Nephron (organoid): Measurements from ENCODE around the gene PTPRT.

Experiments used
- H3K27ac Mint-ChIP-seq, 3 experiments: 2 replicates each; pipeline ENCODE4 v1.8.0; 2020; ENCODE audit warnings: mixed read lengths in 3 of 3, mild to moderate bottlenecking in 2 of 3, moderate library complexity in 1 of 3
- H3K27me3 Mint-ChIP-seq: 2 replicates; pipeline ENCODE4 v1.8.0; 2021; ENCODE audit warnings: low read depth, mild to moderate bottlenecking, moderate library complexity, mixed read lengths
- H3K36me3 Mint-ChIP-seq: 2 replicates; pipeline ENCODE4 v1.8.0; 2020; ENCODE audit warnings: low read depth, mixed read lengths
- H3K4me1 Mint-ChIP-seq: 2 replicates; pipeline ENCODE4 v1.8.0; 2020; ENCODE audit warnings: mixed read lengths
- H3K4me3 Mint-ChIP-seq, 3 experiments: 2 replicates each; pipeline ENCODE4 v1.8.0; 2020; ENCODE audit warnings: mild to moderate bottlenecking in 3 of 3, mixed read lengths in 3 of 3, moderate library complexity in 2 of 3
- H3K9me3 Mint-ChIP-seq: 2 replicates; pipeline ENCODE4 v1.8.0; 2020; ENCODE audit warnings: mixed read lengths
- CTCF ChIP-seq, 3 experiments: fragments of 200-600 bp; sonication (generic); IDR thresholded peaks; one replicate each; pipeline ENCODE4 v1.5.0; 2021; ENCODE audit warnings: antibody characterized with exemption in 3 of 3; ENCODE audit not compliant: unreplicated experiment in 3 of 3

Gene PTPRT

DNA sequence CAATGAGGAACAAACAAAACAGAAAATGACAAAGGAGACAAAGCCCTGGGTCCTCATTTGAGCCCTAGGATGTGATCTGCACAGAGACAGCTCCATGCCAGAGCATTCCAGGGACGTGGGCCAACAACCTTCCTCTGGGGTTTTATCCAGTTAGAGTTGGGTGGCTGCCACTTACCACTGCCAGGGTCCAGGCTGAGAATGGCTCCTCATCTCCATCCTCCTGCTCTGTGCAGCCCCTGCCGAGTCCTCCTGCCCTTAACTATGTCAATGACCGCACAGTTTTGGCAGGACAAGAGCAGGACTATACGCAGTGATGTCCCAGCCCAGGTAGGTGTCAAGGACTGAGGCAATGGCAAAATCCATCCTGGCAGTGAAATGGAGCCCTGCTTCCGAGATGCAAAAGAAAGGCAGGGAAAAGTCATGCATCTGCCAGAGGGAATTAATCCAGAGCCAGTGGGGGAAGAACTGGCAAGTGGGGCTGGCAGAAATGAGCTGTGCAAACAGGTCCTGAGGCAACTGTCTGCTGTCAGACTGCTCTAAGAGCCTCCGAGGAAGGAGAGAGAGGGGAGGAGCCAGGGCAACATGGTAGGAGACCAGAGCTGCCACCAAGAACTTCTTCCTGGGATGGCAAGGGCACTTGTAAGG lies 449.4 kb downstream of the PTPRT start:
- Mint-ChIP-seq H3K27ac (no peak overlapping the region), H3K36me3 (no peaks in the 10 kb centered on the region), H3K9me3 (peaks cover 10% of the 10 kb centered on the region), H3K4me3 (no peak overlapping the region), H3K27me3 (peaks cover 28% of the 10 kb centered on the region), H3K4me1 (peaks cover 10% of the 10 kb centered on the region)
- no peak for TF ChIP-seq CTCF (IDR thresholded peaks at IDR 0.05; ENCODE audit: unreplicated experiment in 3 of 3)

DNA sequence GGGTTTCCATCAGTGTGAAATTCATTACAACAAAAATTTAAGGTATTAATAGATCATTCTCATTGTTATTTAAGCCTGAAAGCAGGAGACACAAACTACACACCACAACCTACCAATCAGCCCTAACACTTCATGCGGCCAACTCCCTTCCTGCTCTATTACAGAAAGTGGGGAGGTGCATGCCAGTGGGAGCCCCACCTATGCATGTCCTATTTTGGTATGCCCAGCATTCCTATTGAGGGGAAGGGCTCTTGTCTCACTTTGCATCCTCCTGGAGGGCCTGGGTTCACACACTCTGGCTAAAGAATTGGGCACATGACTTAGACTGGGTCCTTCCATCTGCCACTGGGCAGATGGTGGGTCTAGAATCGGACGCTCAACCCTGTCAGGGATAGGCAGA lies 450.0 kb downstream of the PTPRT start:
- peaks cover 14% of the 10 kb centered on the region for H3K4me1 Mint-ChIP-seq
- H3K9me3 Mint-ChIP-seq, result peaks cover 10% of the 10 kb centered on the region
- no peak for TF ChIP-seq CTCF (IDR thresholded peaks at IDR 0.05; ENCODE audit: unreplicated experiment in 3 of 3)
- no peak overlapping the region for H3K4me3 Mint-ChIP-seq
- H3K27ac Mint-ChIP-seq, result no peak overlapping the region
- H3K27me3 Mint-ChIP-seq, result peaks cover 31% of the 10 kb centered on the region
- H3K36me3 Mint-ChIP-seq, result no peaks in the 10 kb centered on the region

- Mint-ChIP-seq H3K27ac (no peak overlapping the region), H3K4me1 (peaks cover 7% of the 10 kb centered on the region), H3K27me3 (peaks cover 37% of the 10 kb centered on the region), H3K36me3 (no peaks in the 10 kb centered on the region), H3K9me3 (peaks cover 2% of the 10 kb centered on the region), H3K4me3 (no peak overlapping the region)
- TF ChIP-seq CTCF (IDR thresholded peaks at IDR 0.05; ENCODE audit: unreplicated experiment in 3 of 3), result no peak
These were observed 454.2 kb downstream of the PTPRT start for GRCh38 chr20:42735539-42735938.

DNA sequence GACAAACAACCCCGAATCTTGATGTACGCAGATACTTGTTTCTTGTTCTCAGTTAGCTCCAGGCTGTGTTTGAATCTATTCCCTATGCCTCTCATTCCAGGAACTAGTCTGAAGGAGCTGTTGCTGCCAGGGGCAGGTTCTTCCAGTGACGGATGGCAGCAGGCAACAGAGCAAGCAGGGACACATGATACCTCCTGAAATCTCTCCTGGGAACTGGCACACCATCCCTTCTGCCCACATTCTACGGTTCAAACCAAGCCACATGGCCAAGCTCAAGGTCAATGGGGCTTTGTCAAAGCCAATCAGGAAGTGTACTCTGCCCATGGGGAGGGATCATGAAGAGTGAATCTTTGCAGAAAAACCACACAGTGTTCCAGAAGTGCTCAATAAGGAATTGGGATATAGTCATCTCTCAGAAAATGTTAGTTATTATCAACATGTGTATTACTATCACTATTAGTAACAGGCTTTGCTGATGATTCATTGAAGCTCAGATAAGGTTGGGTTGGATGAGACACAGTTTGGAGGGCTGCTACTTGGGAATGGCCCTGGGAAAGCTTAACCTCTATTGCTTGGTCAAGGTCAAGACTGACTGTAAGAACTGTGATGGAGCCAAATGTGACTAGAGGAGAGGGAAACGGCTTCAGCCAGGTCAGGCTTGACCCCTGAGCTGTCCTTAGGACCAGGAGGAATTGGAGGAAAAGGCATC lies 454.9 kb downstream of the PTPRT start:
- no peak overlapping the region for H3K27ac Mint-ChIP-seq
- H3K27me3 Mint-ChIP-seq, result peaks cover 36% of the 10 kb centered on the region
- peaks cover 6% of the 10 kb centered on the region for H3K4me1 Mint-ChIP-seq
- TF ChIP-seq CTCF (IDR thresholded peaks at IDR 0.05; ENCODE audit: unreplicated experiment in 3 of 3), result no peak
- H3K36me3 Mint-ChIP-seq, result no peaks in the 10 kb centered on the region
- peaks cover 2% of the 10 kb centered on the region for H3K9me3 Mint-ChIP-seq
- H3K4me3 Mint-ChIP-seq, result no peak overlapping the region

DNA sequence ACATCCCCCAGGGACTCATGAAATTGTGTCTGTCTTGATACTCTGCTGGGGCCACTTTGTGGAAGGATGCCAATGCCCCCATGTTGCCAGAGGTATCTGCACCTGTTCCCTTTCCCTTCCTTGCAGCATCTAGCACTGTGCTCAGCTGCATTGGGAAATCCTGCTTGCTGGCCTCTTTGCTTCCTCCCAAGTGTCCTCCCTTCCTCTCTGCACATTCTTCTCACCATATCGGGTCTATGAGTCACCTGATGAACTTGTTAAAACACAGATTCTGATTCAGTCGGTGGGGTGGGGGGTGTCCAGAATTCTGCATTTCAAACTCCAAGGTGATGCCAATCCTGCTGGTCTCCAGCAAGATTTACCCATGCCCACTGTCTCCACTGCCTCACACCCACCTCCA lies 467.8 kb downstream of the PTPRT start:
- no peak for TF ChIP-seq CTCF (IDR thresholded peaks at IDR 0.05; ENCODE audit: unreplicated experiment in 3 of 3)
- H3K27ac Mint-ChIP-seq, result no peak overlapping the region
- H3K9me3 Mint-ChIP-seq, result no peaks in the 10 kb centered on the region

More for the DNA sequence above, 467.8 kb downstream of the PTPRT start:
- H3K36me3 Mint-ChIP-seq, result no peaks in the 10 kb centered on the region
- H3K27me3 Mint-ChIP-seq, result peaks cover 11% of the 10 kb centered on the region
- no peak overlapping the region for H3K4me3 Mint-ChIP-seq
- H3K4me1 Mint-ChIP-seq, result no peaks in the 10 kb centered on the region
